ENCODE measurements around the gene PLIN5. TPM values are rescaled to one million over a fixed set of nuclear protein-coding genes. Genes with fewer than 3 reads are reported as not detected.

The PLIN5 gene
- total and polyA plus RNA-seq, 2 donors (not counting 1 experiment from before 2014, with no cell fraction given) = not detected

DNA sequence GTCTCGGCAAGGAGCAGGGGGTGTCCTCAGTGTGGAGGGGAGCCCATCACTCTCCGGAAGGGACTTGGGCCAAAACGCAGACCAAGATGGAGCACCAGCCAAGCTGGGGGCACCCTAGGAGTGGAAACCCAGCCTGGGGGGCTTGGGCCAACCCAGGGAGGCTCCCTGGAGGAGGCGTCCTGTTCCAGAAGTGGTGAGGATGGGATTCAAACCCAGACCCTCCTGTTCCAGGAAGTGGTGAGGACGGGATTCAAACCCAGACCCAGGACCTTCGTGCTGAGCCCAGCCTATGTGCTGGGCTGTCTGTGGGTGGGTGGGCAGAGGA, 15.9 kb downstream of the PLIN5 start:
- Histone ChIP-seq H4K20me1 (ENCODE audit: control insufficient read depth, extremely low read depth, insufficient read depth, low read length) (no peaks in the 10 kb centered on the region), H2AFZ (ENCODE audit: low read length) (no peak overlapping the region), H3K27ac (ENCODE audit: insufficient read depth, low read length) (no peak overlapping the region), H3K4me1 (ENCODE audit: control insufficient read depth, extremely low read depth, insufficient read depth, low read length) (no peaks in the 10 kb centered on the region), H3K36me3 (ENCODE audit: control insufficient read depth, insufficient read depth, low read length) (no peaks in the 10 kb centered on the region), H3K9ac (ENCODE audit: insufficient read depth, low read length) (no peak overlapping the region), H3K9me3 (ENCODE audit: control insufficient read depth, insufficient read depth, low read depth, low read length) (no peaks in the 10 kb centered on the region), H3K4me2 (ENCODE audit: extremely low read depth, insufficient read depth, low read length) (no peak overlapping the region), H3K27me3 (ENCODE audit: control insufficient read depth, insufficient read depth, low read length) (no peaks in the 10 kb centered on the region), H3K4me3 (replicated peaks in 1 of 4; ENCODE audit: control extremely low read depth in 1 of 4, insufficient read depth in 1 of 4, low read depth in 3 of 4, low read length in 4 of 4) (no peak overlapping the region), H3K79me2 (ENCODE audit: control insufficient read depth, insufficient read depth, low read length) (no peaks in the 10 kb centered on the region)
- TF ChIP-seq, protein P1, sequence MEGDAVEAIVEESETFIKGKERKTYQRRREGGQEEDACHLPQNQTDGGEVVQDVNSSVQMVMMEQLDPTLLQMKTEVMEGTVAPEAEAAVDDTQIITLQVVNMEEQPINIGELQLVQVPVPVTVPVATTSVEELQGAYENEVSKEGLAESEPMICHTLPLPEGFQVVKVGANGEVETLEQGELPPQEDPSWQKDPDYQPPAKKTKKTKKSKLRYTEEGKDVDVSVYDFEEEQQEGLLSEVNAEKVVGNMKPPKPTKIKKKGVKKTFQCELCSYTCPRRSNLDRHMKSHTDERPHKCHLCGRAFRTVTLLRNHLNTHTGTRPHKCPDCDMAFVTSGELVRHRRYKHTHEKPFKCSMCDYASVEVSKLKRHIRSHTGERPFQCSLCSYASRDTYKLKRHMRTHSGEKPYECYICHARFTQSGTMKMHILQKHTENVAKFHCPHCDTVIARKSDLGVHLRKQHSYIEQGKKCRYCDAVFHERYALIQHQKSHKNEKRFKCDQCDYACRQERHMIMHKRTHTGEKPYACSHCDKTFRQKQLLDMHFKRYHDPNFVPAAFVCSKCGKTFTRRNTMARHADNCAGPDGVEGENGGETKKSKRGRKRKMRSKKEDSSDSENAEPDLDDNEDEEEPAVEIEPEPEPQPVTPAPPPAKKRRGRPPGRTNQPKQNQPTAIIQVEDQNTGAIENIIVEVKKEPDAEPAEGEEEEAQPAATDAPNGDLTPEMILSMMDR (conservative IDR thresholded peaks at IDR 0.05 in 1 of 2, IDR thresholded peaks at IDR 0.05 in 1 of 2; ENCODE audit: low read depth in 1 of 2, low read length in 2 of 2) = no peak
- no peak for DNase-seq (ENCODE audit: low read depth in 2 of 2)

DNA sequence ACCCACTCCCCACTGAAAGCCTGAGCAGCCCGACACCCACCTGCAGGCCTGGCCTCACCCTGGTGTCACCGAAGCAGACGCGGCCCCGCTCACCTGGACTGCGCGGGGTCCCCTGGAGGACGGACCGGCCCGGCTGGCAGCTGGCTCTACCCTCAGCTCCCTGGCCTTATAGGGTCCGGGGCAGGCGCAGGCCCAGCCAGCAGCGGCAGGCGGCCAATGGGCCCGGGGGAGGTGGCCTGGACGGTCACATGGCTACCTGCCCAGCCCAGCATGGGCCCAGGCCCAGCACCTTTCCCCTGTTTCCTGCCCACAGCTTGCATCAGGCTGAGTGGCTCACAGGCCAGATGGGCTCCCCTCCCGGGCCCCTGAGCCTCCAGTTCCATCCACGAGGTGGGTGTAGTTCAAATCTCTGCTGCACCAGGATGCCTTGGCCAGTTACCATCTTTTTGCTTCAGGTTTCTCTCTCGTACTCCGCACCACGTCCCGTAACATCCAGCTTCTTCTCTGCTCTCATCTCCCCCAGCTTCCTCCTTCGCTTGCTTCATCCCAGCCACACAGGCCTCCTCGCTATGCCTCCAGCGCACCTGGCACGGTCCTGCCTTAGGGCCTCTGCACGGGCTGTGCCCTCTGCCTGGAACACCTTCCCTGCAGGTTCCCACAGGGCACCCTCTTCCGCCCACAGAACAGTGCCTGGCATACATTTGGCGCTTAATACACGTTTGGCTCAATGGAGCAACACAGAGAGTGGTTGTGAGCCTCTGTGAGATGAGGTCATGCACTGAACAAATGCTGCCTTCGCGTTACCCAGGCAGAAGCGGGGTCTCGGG, 16.5 kb downstream of the PLIN5 start, which contains the start of gene PLIN4:
PLIN4 (minus strand) TSS at position 142 of the 827 bp plus-strand sequence. CDS start 214 bp downstream, outside the sequence.
- Histone ChIP-seq H3K27ac (ENCODE audit: insufficient read depth, low read length) (no peak within 1 kb of the TSS), H3K79me2 (ENCODE audit: control insufficient read depth, insufficient read depth, low read length) (no peaks in the 10 kb centered on the region), H2AFZ (ENCODE audit: low read length) (no peak within 1 kb of the TSS), H4K20me1 (ENCODE audit: control insufficient read depth, extremely low read depth, insufficient read depth, low read length) (no peaks in the 10 kb centered on the region), H3K9me3 (ENCODE audit: control insufficient read depth, insufficient read depth, low read depth, low read length) (no peaks in the 10 kb centered on the region), H3K4me3 (replicated peaks in 1 of 4; ENCODE audit: control extremely low read depth in 1 of 4, insufficient read depth in 1 of 4, low read depth in 3 of 4, low read length in 4 of 4) (peak within 1 kb of the TSS in 2 of 4 experiments; percentile 10 to 43), H3K9ac (ENCODE audit: insufficient read depth, low read length) (no peak within 1 kb of the TSS), H3K4me2 (ENCODE audit: extremely low read depth, insufficient read depth, low read length) (peak within 1 kb of the TSS; percentile 25), H3K27me3 (ENCODE audit: control insufficient read depth, insufficient read depth, low read length) (no peaks in the 10 kb centered on the region), H3K36me3 (ENCODE audit: control insufficient read depth, insufficient read depth, low read length) (no peaks in the 10 kb centered on the region), H3K4me1 (ENCODE audit: control insufficient read depth, extremely low read depth, insufficient read depth, low read length) (no peaks in the 10 kb centered on the region)
- peak; percentile 34 to 93 for DNase-seq (ENCODE audit: low read depth in 2 of 2)
- no peak for TF ChIP-seq EZH2 (IDR thresholded peaks at IDR 0.05; ENCODE audit: low read length, missing control alignments)
- TF ChIP-seq, protein P1 (conservative IDR thresholded peaks at IDR 0.05 in 1 of 2, IDR thresholded peaks at IDR 0.05 in 1 of 2; ENCODE audit: low read depth in 1 of 2, low read length in 2 of 2) = peak in 1 of 2 donors; percentile 11

DNA sequence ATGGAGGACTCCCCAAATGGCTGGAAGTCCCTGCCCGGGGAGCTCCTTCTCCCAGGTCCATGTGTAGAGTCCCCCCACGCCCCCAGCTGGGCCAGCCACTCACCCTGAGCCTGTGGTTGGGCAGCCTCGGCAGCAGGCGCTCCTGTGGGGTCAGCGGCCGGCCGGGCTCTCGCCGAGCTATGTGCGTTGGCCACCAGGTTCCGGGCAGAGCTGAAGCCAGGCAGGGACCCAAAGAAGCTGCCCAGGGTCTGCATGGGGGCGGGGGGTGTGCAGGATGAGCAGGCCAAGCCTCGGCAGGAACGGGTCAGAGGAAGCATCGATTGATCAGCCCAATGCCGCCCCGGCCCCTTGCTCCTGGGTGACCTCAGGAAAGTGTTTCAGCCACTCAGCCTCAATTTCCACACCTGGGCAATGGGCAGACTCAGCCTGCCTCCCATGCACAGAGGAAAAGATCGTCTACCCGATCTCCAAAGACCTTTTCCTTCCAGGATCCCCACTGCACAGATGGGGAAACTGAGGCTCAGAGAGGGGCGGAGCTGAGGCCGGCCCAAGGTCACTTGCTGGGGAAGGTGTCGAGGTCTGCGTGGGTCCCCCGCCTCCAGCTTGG, 17.5 kb downstream of the PLIN5 start:
- Histone ChIP-seq H3K4me2 (ENCODE audit: extremely low read depth, insufficient read depth, low read length) (no peak overlapping the region), H3K9me3 (ENCODE audit: control insufficient read depth, insufficient read depth, low read depth, low read length) (no peaks in the 10 kb centered on the region), H3K79me2 (ENCODE audit: control insufficient read depth, insufficient read depth, low read length) (no peaks in the 10 kb centered on the region), H3K4me1 (ENCODE audit: control insufficient read depth, extremely low read depth, insufficient read depth, low read length) (no peaks in the 10 kb centered on the region), H3K27me3 (ENCODE audit: control insufficient read depth, insufficient read depth, low read length) (no peaks in the 10 kb centered on the region), H3K36me3 (ENCODE audit: control insufficient read depth, insufficient read depth, low read length) (no peaks in the 10 kb centered on the region), H3K9ac (ENCODE audit: insufficient read depth, low read length) (no peak overlapping the region), H3K27ac (ENCODE audit: insufficient read depth, low read length) (no peak overlapping the region), H4K20me1 (ENCODE audit: control insufficient read depth, extremely low read depth, insufficient read depth, low read length) (no peaks in the 10 kb centered on the region), H3K4me3 (replicated peaks in 1 of 4; ENCODE audit: control extremely low read depth in 1 of 4, insufficient read depth in 1 of 4, low read depth in 3 of 4, low read length in 4 of 4) (peak overlapping the region in 1 of 4 experiments; percentile 43), H2AFZ (ENCODE audit: low read length) (no peak overlapping the region)
- DNase-seq (ENCODE audit: low read depth in 2 of 2) = no peak
- TF ChIP-seq, protein P1 (conservative IDR thresholded peaks at IDR 0.05 in 1 of 2, IDR thresholded peaks at IDR 0.05 in 1 of 2; ENCODE audit: low read depth in 1 of 2, low read length in 2 of 2) = no peak
- TF ChIP-seq EZH2 (IDR thresholded peaks at IDR 0.05; ENCODE audit: low read length, missing control alignments) = no peak
